NCI-H1092 (cell line): ENCODE results near the gene UBE2L5.

Source experiments
- DNase-seq: peaks from one replicate; lab custom pipeline; 2025; lab: John Stamatoyannopoulos, UW

The UBE2L5 gene

GRCh38 chr13:30477346-30478195 is 55.3 kb downstream of the UBE2L5 start:
- no peak for DNase-seq
